GM21423 (cell line): ENCODE data around the gene STK11IP.
"Not testable (repeated sequence)": the region's sequence is repeated elsewhere in the genome, so short reads cannot be mapped to it uniquely, and the experiment has no call there.

Source experiments
- ATAC-seq: cut with Tn5 transposase; IDR thresholded peaks from one replicate; pipeline ENCODE4 v1.9.1; 2021; ENCODE audit warnings: mild to moderate bottlenecking, moderate library complexity; ENCODE audit not compliant: unreplicated experiment

STK11IP gene

GRCh38 chr2:219644801-219645480 is 47.3 kb downstream of the STK11IP start:
- ATAC-seq = no peak

GRCh38 chr2:219645631-219646527 is 48.2 kb downstream of the STK11IP start:
- no peak for ATAC-seq

- no peak for ATAC-seq
Observed at GRCh38 chr2:219648176-219648575, 50.5 kb downstream of the STK11IP start.

GRCh38 chr2:219648963-219649362 is 51.3 kb downstream of the STK11IP start:
- ATAC-seq = no peak

GRCh38 chr2:219650426-219651248 is 53.0 kb downstream of the STK11IP start:
- ATAC-seq = no peak

GRCh38 chr2:219651656-219652055 is 54.0 kb downstream of the STK11IP start:
- not testable (repeated sequence) for ATAC-seq

- ATAC-seq = no peak
Observed at GRCh38 chr2:219656526-219656925, 58.9 kb downstream of the STK11IP start.

- ATAC-seq = no peak
Observed at GRCh38 chr2:219658196-219658846, 60.7 kb downstream of the STK11IP start.

GRCh38 chr2:219658874-219659273 is 61.2 kb downstream of the STK11IP start:
- ATAC-seq = no peak

- ATAC-seq = peak; percentile 96
Observed at GRCh38 chr2:219661197-219661954, 63.7 kb downstream of the STK11IP start.

- no peak for ATAC-seq
Observed at GRCh38 chr2:219661955-219662395, 64.3 kb downstream of the STK11IP start.

GRCh38 chr2:219662566-219662965 is 64.9 kb downstream of the STK11IP start:
- ATAC-seq = no peak

GRCh38 chr2:219663116-219663762 is 65.6 kb downstream of the STK11IP start:
- ATAC-seq = no peak

GRCh38 chr2:219664041-219664440 is 66.4 kb downstream of the STK11IP start:
- ATAC-seq = no peak

GRCh38 chr2:219664944-219665343 is 67.3 kb downstream of the STK11IP start:
- no peak for ATAC-seq

GRCh38 chr2:219665926-219666325 is 68.3 kb downstream of the STK11IP start:
- no peak for ATAC-seq
